ENCODE data around the gene SLC35F3. TPM values are rescaled to one million over a fixed set of nuclear protein-coding genes. Genes with fewer than 3 reads are reported as not detected.

SLC35F3 gene
- total RNA-seq, 1 donor from 2014 or later: 0.52 TPM

DNA sequence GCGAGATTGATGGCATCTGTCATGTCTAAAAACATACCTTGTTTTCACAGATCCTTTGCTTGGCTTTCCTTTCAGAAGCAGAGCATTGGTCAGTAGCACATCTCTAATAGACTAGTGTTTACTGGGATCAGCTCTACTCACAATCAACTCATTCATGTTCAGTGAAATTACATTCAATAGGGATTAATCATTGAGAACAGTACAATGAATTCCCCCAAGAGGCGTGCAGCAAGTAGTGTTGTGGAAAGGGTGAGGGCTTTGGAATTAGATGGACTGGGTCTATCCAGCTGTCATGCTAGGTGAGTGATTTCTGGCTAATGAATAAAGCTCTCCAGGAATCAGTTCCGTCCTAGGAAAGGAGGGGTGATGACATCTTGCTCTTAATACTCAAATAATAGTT is 313.6 kb downstream of the SLC35F3 start:
- H3K27ac ChIP-seq (ENCODE audit: low read depth, low read length): no peak overlapping the region
- peaks cover 13 to 26% (median 18%) of the 10 kb centered on the region in 3 donors for H3K27me3 ChIP-seq (ENCODE audit: control insufficient read depth in 3 of 3, insufficient read depth in 3 of 3, low read length in 3 of 3)
- H3K9ac ChIP-seq (ENCODE audit: low read depth in 1 of 3, low read length in 3 of 3): no peak overlapping the region
- H3K4me1 ChIP-seq (ENCODE audit: control insufficient read depth in 3 of 3, insufficient read depth in 3 of 3, low read length in 3 of 3): peaks cover 3 to 11% (median 6%) of the 10 kb centered on the region in 3 donors
- no peaks in the 10 kb centered on the region for H3K36me3 ChIP-seq (ENCODE audit: control insufficient read depth in 3 of 3, insufficient read depth in 3 of 3, low read length in 3 of 3)
- H3K9me3 ChIP-seq (ENCODE audit: control insufficient read depth in 3 of 3, low read length in 3 of 3): no peaks in the 10 kb centered on the region
- no peak overlapping the region for H3K4me3 ChIP-seq (ENCODE audit: low read length in 3 of 3)

GRCh38 chr1:234219711-234220110 is 315.2 kb downstream of the SLC35F3 start:
- Histone ChIP-seq H3K9me3 (ENCODE audit: control insufficient read depth in 3 of 3, low read length in 3 of 3) (no peaks in the 10 kb centered on the region), H3K27me3 (ENCODE audit: control insufficient read depth in 3 of 3, insufficient read depth in 3 of 3, low read length in 3 of 3) (peaks cover 9 to 17% (median 15%) of the 10 kb centered on the region in 3 donors), H3K27ac (ENCODE audit: low read depth, low read length) (no peak overlapping the region), H3K9ac (ENCODE audit: low read depth in 1 of 3, low read length in 3 of 3) (no peak overlapping the region), H3K4me3 (ENCODE audit: low read length in 3 of 3) (no peak overlapping the region), H3K36me3 (ENCODE audit: control insufficient read depth in 3 of 3, insufficient read depth in 3 of 3, low read length in 3 of 3) (no peaks in the 10 kb centered on the region), H3K4me1 (ENCODE audit: control insufficient read depth in 3 of 3, insufficient read depth in 3 of 3, low read length in 3 of 3) (peaks cover 0 to 1% (median 0%) of the 10 kb centered on the region in 3 donors)

DNA sequence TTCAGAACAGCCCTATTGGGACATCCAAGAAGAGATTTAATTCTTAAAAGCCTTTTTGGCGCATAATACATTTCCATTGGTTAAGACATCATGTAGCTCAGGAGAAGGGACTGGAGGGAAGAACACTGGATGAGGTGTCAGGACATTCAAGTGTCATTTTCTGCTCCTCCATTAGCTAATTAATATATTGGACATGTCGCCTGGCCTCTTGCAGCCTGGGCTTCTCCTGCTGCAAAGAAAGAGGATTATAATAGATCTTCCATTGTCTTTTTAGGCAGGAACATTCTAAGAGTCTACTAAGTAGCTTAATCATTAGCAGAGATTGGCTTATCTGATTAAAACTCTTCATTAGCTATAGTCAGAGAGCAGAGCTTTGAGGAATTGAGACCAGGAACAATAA is 317.1 kb downstream of the SLC35F3 start:
- Histone ChIP-seq H3K36me3 (ENCODE audit: control insufficient read depth in 3 of 3, insufficient read depth in 3 of 3, low read length in 3 of 3) (no peaks in the 10 kb centered on the region), H3K4me1 (ENCODE audit: control insufficient read depth in 3 of 3, insufficient read depth in 3 of 3, low read length in 3 of 3) (no peaks in the 10 kb centered on the region), H3K9ac (ENCODE audit: low read depth in 1 of 3, low read length in 3 of 3) (no peak overlapping the region), H3K4me3 (ENCODE audit: low read length in 3 of 3) (no peak overlapping the region), H3K27ac (ENCODE audit: low read depth, low read length) (no peak overlapping the region), H3K27me3 (ENCODE audit: control insufficient read depth in 3 of 3, insufficient read depth in 3 of 3, low read length in 3 of 3) (peaks cover 0 to 4% (median 3%) of the 10 kb centered on the region in 3 donors), H3K9me3 (ENCODE audit: control insufficient read depth in 3 of 3, low read length in 3 of 3) (no peaks in the 10 kb centered on the region)

GRCh38 chr1:234222561-234223280 is 318.2 kb downstream of the SLC35F3 start:
- H3K4me1 ChIP-seq (ENCODE audit: control insufficient read depth in 3 of 3, insufficient read depth in 3 of 3, low read length in 3 of 3): no peaks in the 10 kb centered on the region
- H3K27ac ChIP-seq (ENCODE audit: low read depth, low read length): no peak overlapping the region
- H3K4me3 ChIP-seq (ENCODE audit: low read length in 3 of 3): no peak overlapping the region
- H3K36me3 ChIP-seq (ENCODE audit: control insufficient read depth in 3 of 3, insufficient read depth in 3 of 3, low read length in 3 of 3): no peaks in the 10 kb centered on the region
- H3K27me3 ChIP-seq (ENCODE audit: control insufficient read depth in 3 of 3, insufficient read depth in 3 of 3, low read length in 3 of 3): peaks cover 0 to 4% (median 3%) of the 10 kb centered on the region in 3 donors
- H3K9me3 ChIP-seq (ENCODE audit: control insufficient read depth in 3 of 3, low read length in 3 of 3): no peaks in the 10 kb centered on the region
- no peak overlapping the region for H3K9ac ChIP-seq (ENCODE audit: low read depth in 1 of 3, low read length in 3 of 3)

DNA sequence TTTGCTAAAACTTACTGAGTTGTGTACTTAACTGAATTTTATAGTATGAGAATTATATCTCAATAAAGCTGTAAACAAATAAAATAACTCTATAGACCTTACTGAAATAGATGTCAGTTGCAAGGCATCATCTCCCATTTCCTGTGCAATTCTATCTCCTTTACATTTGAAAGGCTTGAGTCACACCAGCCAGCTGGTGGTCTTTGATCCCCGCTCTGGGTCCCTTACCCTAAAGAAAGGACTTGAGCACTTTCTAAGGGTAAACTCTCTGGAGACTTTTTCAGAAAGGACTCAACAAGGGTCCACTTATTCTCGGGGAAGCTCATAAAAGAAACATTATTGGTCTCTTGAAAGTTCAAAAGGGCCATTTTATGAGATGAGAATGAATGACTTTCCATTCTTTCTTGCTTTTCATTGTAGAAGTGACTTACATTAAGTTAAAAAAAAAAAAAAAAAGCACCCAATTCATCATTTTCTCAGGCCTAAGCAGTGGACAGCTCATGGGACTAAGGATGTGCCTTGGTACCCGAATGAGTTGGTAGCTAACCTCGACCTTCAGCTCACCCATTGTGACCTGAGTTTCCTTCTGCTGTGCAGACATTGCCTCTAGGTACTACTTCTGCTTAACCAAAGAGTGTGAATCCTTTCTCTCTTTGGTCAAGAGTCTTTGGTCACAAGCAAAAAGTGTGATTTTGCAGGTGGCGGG is 321.8 kb downstream of the SLC35F3 start:
- Histone ChIP-seq H3K27me3 (ENCODE audit: control insufficient read depth in 3 of 3, insufficient read depth in 3 of 3, low read length in 3 of 3) (peaks cover 0 to 4% (median 0%) of the 10 kb centered on the region in 3 donors), H3K36me3 (ENCODE audit: control insufficient read depth in 3 of 3, insufficient read depth in 3 of 3, low read length in 3 of 3) (no peaks in the 10 kb centered on the region), H3K4me3 (ENCODE audit: low read length in 3 of 3) (no peak overlapping the region), H3K4me1 (ENCODE audit: control insufficient read depth in 3 of 3, insufficient read depth in 3 of 3, low read length in 3 of 3) (no peaks in the 10 kb centered on the region), H3K27ac (ENCODE audit: low read depth, low read length) (no peak overlapping the region), H3K9me3 (ENCODE audit: control insufficient read depth in 3 of 3, low read length in 3 of 3) (no peaks in the 10 kb centered on the region), H3K9ac (ENCODE audit: low read depth in 1 of 3, low read length in 3 of 3) (no peak overlapping the region)

GRCh38 chr1:234226819-234227165 is 322.3 kb downstream of the SLC35F3 start:
- no peaks in the 10 kb centered on the region for H3K4me1 ChIP-seq (ENCODE audit: control insufficient read depth in 3 of 3, insufficient read depth in 3 of 3, low read length in 3 of 3)
- H3K27ac ChIP-seq (ENCODE audit: low read depth, low read length): no peak overlapping the region
- no peak overlapping the region for H3K4me3 ChIP-seq (ENCODE audit: low read length in 3 of 3)
- H3K36me3 ChIP-seq (ENCODE audit: control insufficient read depth in 3 of 3, insufficient read depth in 3 of 3, low read length in 3 of 3): no peaks in the 10 kb centered on the region
- peaks cover 0 to 3% (median 0%) of the 10 kb centered on the region in 3 donors for H3K27me3 ChIP-seq (ENCODE audit: control insufficient read depth in 3 of 3, insufficient read depth in 3 of 3, low read length in 3 of 3)
- H3K9me3 ChIP-seq (ENCODE audit: control insufficient read depth in 3 of 3, low read length in 3 of 3): no peaks in the 10 kb centered on the region
- no peak overlapping the region for H3K9ac ChIP-seq (ENCODE audit: low read depth in 1 of 3, low read length in 3 of 3)

DNA sequence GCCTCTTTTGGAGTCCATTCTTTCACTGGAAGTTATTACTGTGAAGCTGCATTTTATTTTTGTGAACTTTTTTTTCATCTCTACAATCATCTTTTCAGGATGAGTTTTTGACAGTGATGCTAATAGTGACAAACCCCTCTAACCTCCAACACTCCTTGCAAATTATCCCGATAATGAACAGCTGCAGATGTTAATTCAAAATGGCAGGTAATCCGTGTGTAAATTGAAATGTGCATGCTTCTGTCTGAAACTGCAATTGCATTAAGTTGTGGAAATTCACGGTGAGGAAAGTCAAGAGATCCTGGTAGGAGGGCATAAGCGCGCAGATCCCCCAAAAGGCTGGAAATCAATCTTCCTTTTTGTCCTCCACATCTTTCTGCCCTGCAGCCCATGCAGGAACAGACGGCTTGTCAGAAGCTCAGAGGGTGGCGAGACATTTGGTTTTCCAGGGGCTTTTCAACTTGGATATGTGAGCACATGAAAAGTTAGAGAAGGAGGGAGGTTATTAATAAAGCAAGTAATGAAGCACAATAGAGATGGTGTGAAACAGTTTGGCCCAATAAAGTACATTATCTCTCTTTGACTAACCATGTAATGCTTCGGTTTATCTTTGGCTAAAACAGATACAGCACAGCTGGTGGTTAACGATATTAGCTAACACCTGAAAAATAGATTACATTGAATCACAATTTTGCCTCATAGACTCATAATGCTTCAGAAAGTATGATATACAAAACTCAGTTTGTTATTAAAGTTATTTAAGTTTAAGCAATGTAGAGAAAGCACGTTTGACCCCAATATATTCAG is 325.3 kb downstream of the SLC35F3 start:
- Histone ChIP-seq H3K9ac (ENCODE audit: low read depth in 1 of 3, low read length in 3 of 3) (no peak overlapping the region), H3K9me3 (ENCODE audit: control insufficient read depth in 3 of 3, low read length in 3 of 3) (no peaks in the 10 kb centered on the region)

GRCh38 chr1:234230414-234230862 is 326.0 kb downstream of the SLC35F3 start:
- no peaks in the 10 kb centered on the region for H3K4me1 ChIP-seq (ENCODE audit: control insufficient read depth in 3 of 3, insufficient read depth in 3 of 3, low read length in 3 of 3)
- no peak overlapping the region for H3K4me3 ChIP-seq (ENCODE audit: low read length in 3 of 3)
- peaks cover 0 to 3% (median 0%) of the 10 kb centered on the region in 3 donors for H3K27me3 ChIP-seq (ENCODE audit: control insufficient read depth in 3 of 3, insufficient read depth in 3 of 3, low read length in 3 of 3)
- no peak overlapping the region for H3K9ac ChIP-seq (ENCODE audit: low read depth in 1 of 3, low read length in 3 of 3)
- H3K9me3 ChIP-seq (ENCODE audit: control insufficient read depth in 3 of 3, low read length in 3 of 3): no peaks in the 10 kb centered on the region
- no peaks in the 10 kb centered on the region for H3K36me3 ChIP-seq (ENCODE audit: control insufficient read depth in 3 of 3, insufficient read depth in 3 of 3, low read length in 3 of 3)
- no peak overlapping the region for H3K27ac ChIP-seq (ENCODE audit: low read depth, low read length)

More for the DNA sequence above, 325.3 kb downstream of the SLC35F3 start:
- Histone ChIP-seq H3K36me3 (ENCODE audit: control insufficient read depth in 3 of 3, insufficient read depth in 3 of 3, low read length in 3 of 3) (no peaks in the 10 kb centered on the region), H3K4me1 (ENCODE audit: control insufficient read depth in 3 of 3, insufficient read depth in 3 of 3, low read length in 3 of 3) (no peaks in the 10 kb centered on the region), H3K4me3 (ENCODE audit: low read length in 3 of 3) (no peak overlapping the region), H3K27me3 (ENCODE audit: control insufficient read depth in 3 of 3, insufficient read depth in 3 of 3, low read length in 3 of 3) (peaks cover 0 to 3% (median 0%) of the 10 kb centered on the region in 3 donors), H3K27ac (ENCODE audit: low read depth, low read length) (no peak overlapping the region)

GRCh38 chr1:234231061-234231892 is 326.8 kb downstream of the SLC35F3 start:
- Histone ChIP-seq H3K27me3 (ENCODE audit: control insufficient read depth in 3 of 3, insufficient read depth in 3 of 3, low read length in 3 of 3) (peaks cover 0 to 3% (median 0%) of the 10 kb centered on the region in 3 donors), H3K9me3 (ENCODE audit: control insufficient read depth in 3 of 3, low read length in 3 of 3) (no peaks in the 10 kb centered on the region), H3K36me3 (ENCODE audit: control insufficient read depth in 3 of 3, insufficient read depth in 3 of 3, low read length in 3 of 3) (no peaks in the 10 kb centered on the region), H3K27ac (ENCODE audit: low read depth, low read length) (no peak overlapping the region), H3K4me3 (ENCODE audit: low read length in 3 of 3) (no peak overlapping the region), H3K4me1 (ENCODE audit: control insufficient read depth in 3 of 3, insufficient read depth in 3 of 3, low read length in 3 of 3) (no peaks in the 10 kb centered on the region), H3K9ac (ENCODE audit: low read depth in 1 of 3, low read length in 3 of 3) (no peak overlapping the region)
